Stimulated activated CD4-positive, alpha-beta T cell treated with anti-CD3 and anti-CD28 coated beads, Interleukin-4, amount 100 ng/mL, for 1 hour (primary cell): ENCODE results near the gene APEH.

Source experiments
- DNase-seq: peaks from one replicate; pipeline ENCODE4 v3.0.0-alpha.2; 2020

The APEH gene

DNA sequence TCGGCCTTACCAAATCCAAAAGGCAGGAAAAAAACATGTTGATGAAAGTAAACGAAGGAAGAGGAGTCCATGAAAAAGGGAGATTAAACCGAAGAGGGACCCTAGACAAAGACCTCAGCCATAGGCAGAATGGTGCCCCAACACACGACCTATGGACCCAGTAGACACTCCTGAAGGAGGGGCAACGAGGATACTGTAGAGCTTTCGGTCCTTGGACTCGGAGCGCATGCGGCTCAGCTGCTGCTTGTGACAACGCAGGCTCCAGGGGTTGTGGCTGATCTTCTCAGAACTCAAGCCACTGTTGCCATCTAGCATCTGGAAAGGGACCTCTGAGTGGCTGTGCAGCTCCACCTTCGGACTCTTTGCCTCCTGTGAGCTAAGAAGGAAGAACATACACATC is 58.4 kb downstream of the APEH start:
- DNase-seq = no peak

DNA sequence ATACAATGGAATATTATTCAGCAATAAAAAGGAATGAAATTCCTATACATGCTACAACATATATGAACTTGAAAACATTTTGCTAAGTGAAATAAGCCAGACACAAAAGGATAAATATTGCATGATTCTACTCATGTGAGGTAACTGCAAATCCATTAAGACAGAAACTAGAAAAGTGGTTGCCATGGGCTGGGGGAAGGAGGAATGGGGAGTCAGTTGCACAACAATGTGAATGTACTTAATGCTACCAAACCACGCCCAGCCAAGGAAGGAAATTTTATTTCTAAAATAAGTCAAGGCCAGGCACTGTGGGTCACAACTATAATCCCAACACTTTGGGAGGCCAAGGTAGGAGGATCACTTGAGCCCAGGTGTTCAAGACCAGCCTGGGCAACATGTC is 59.4 kb downstream of the APEH start:
- no peak for DNase-seq
